K562 (cell line): ENCODE results near the gene COMMD10. TPM values are rescaled to one million over a fixed set of nuclear protein-coding genes. Genes with fewer than 3 reads are reported as not detected.

ENCODE experiments used
- C11orf30 ChIP-seq: fragments of 450-650 bp; IDR thresholded peaks from 2 replicates; pipeline ENCODE4 v1.6.1; 2016; ENCODE audit warnings: low read depth, mild to moderate bottlenecking
- CBFA2T3 ChIP-seq: fragments of 450-650 bp; IDR thresholded peaks from 2 replicates; pipeline ENCODE4 v1.6.1; 2017
- CHD1 ChIP-seq: fragments of 200-600 bp; sonication (generic); IDR thresholded peaks from one replicate; pipeline ENCODE4 v1.6.1; 2012; ENCODE audit warnings: mild to moderate bottlenecking, moderate library complexity, low read length, inconsistent platforms
- DMBX1 ChIP-seq: fragments of 250-450 bp; sonication (Bioruptor Pico); IDR thresholded peaks from 2 replicates; pipeline ENCODE4 v1.8.0; 2022; ENCODE audit warnings: inconsistent platforms, mild to moderate bottlenecking, moderate library complexity, borderline replicate concordance
- FOXA3 ChIP-seq, 2 experiments: fragments of 450-650 bp in 1 of 2; sonication (generic) in 1 of 2; formaldehyde crosslinking; IDR thresholded peaks in 1 of 2; conservative IDR thresholded peaks in 1 of 2; 2 replicates each; pipeline versions ENCODE4 v1.4.0 to v1.8.0; 2020 to 2022; ENCODE audit warnings: mild to moderate bottlenecking in 2 of 2, missing genetic modification reagents in 1 of 2
- GATAD2B ChIP-seq: fragments of 450-650 bp; IDR thresholded peaks from 2 replicates; pipeline ENCODE4 v1.6.1; 2017; ENCODE audit warnings: mild to moderate bottlenecking, borderline replicate concordance
- HDAC2 ChIP-seq: fragments of 450-650 bp; IDR thresholded peaks from 2 replicates; pipeline ENCODE4 v1.6.1; 2016; ENCODE audit warnings: mild to moderate bottlenecking
- IFI16 ChIP-seq: fragments of 250-450 bp; sonication (Bioruptor Pico); IDR thresholded peaks from 2 replicates; pipeline ENCODE4 v2.1.2; 2022; ENCODE audit warnings: mild to moderate bottlenecking, inconsistent platforms
- IRF2 ChIP-seq: sonication (generic); formaldehyde crosslinking; IDR thresholded peaks from 2 replicates; pipeline ENCODE4 v1.8.1; 2022; ENCODE audit warnings: mild to moderate bottlenecking, missing genetic modification reagents
- KDM5B ChIP-seq: fragments of 200-600 bp; sonication (generic); IDR thresholded peaks from 2 replicates; pipeline ENCODE4 v1.6.1; 2012; ENCODE audit warnings: low read depth, mild to moderate bottlenecking, moderate library complexity, low read length, control low read depth, inconsistent platforms; ENCODE audit not compliant: insufficient replicate concordance
- KLF10 ChIP-seq: fragments of 250-450 bp; sonication (Bioruptor Pico); IDR thresholded peaks from 2 replicates; pipeline ENCODE4 v1.6.1; 2021; ENCODE audit warnings: matching md5 sums
- KLF6 ChIP-seq: fragments of 250-450 bp; sonication (Bioruptor Pico); IDR thresholded peaks from 2 replicates; pipeline ENCODE4 v1.4.0; 2020; ENCODE audit warnings: mild to moderate bottlenecking, moderate library complexity, borderline replicate concordance
- MTA2 ChIP-seq: fragments of 450-650 bp; IDR thresholded peaks from 2 replicates; pipeline ENCODE4 v1.6.1; 2016; ENCODE audit warnings: low read depth
- NONO ChIP-seq, 2 experiments: fragments of 200-400 bp in 1 of 2; fragments of 450-650 bp in 1 of 2; formaldehyde crosslinking in 1 of 2; IDR thresholded peaks; 2 replicates each; pipeline ENCODE4 v1.6.1; 2017; ENCODE audit warnings: low read depth in 2 of 2, mild to moderate bottlenecking in 2 of 2, moderate library complexity in 2 of 2, low read length in 1 of 2
- POLR2G ChIP-seq: fragments of 200-400 bp; formaldehyde crosslinking; IDR thresholded peaks from 2 replicates; pipeline ENCODE4 v1.6.1; 2017; ENCODE audit warnings: low read depth, mild to moderate bottlenecking, antibody characterized with exemption, low read length, moderate library complexity
- PRPF4 ChIP-seq: fragments of 200-400 bp; formaldehyde crosslinking; IDR thresholded peaks from one replicate; pipeline ENCODE4 v1.6.1; 2017; ENCODE audit warnings: low read length, low read depth, mild to moderate bottlenecking; ENCODE audit not compliant: insufficient read depth, poor library complexity, severe bottlenecking
- RBM17 ChIP-seq: fragments of 200-400 bp; formaldehyde crosslinking; IDR thresholded peaks from 2 replicates; pipeline ENCODE4 v1.6.1; 2017; ENCODE audit warnings: low read depth, mild to moderate bottlenecking, low read length, borderline replicate concordance
- SMAD3 ChIP-seq: fragments of 450-650 bp; formaldehyde crosslinking; conservative IDR thresholded peaks from 2 replicates; pipeline ENCODE4 v1.4.0; 2020; ENCODE audit warnings: mild to moderate bottlenecking
- TEAD4 ChIP-seq, 2 experiments: sonication (generic) in 1 of 2; formaldehyde crosslinking in 1 of 2; IDR thresholded peaks; 2 replicates each; pipeline versions ENCODE4 v1.6.1 to v1.8.0; 2012 to 2022; ENCODE audit warnings: borderline replicate concordance in 1 of 2, inconsistent platforms in 1 of 2, low read length in 1 of 2, mild to moderate bottlenecking in 1 of 2, missing genetic modification reagents in 1 of 2
- THRAP3 ChIP-seq: fragments of 450-650 bp; IDR thresholded peaks from 2 replicates; pipeline ENCODE4 v1.6.1; 2016; ENCODE audit warnings: mild to moderate bottlenecking, inconsistent platforms, borderline replicate concordance
- U2AF2 ChIP-seq: fragments of 200-400 bp; formaldehyde crosslinking; optimal IDR thresholded peaks from 2 replicates; pipeline ENCODE3; 2017; ENCODE audit warnings: low read depth, mild to moderate bottlenecking, low read length
- WHSC1 ChIP-seq: IDR thresholded peaks from one replicate; pipeline ENCODE4 v1.6.1; 2012; ENCODE audit warnings: low read length, control low read depth, inconsistent platforms
- ZC3H8 ChIP-seq: fragments of 450-650 bp; IDR thresholded peaks from 2 replicates; pipeline ENCODE4 v1.6.1; 2017
- ZNF146 ChIP-seq: IDR thresholded peaks from one replicate; pipeline ENCODE4 v1.6.1; 2018; ENCODE audit warnings: missing compliant biosample characterization; ENCODE audit not compliant: unreplicated experiment
- ZNF224 ChIP-seq: sonication (generic); formaldehyde crosslinking; IDR thresholded peaks from 2 replicates; pipeline ENCODE4 v1.8.0; 2022; ENCODE audit warnings: mild to moderate bottlenecking, missing genetic modification reagents
- ZNF41 ChIP-seq: fragments of 250-450 bp; sonication (Bioruptor Pico); conservative IDR thresholded peaks from 2 replicates; pipeline ENCODE4 v1.4.0; 2020; ENCODE audit warnings: mild to moderate bottlenecking
- polyA plus RNA-seq, 8 experiments: library from polyadenylated mRNA; depleted of rRNA in 4 of 8; stranded (reverse) in 5 of 8; unstranded in 3 of 8; fragments of >200 nt; fragmentation: Nextera tagmentation in 2 of 8; fragmentation: Illumina TruSeq in 1 of 8; extraction: Ambion mirVana in 2 of 8; extraction: Trizol in 1 of 8; gene quantifications; 2 replicates each; pipeline versions ENCODE4 v1.2.1 to v1.2.3, GENCODE V29; 2011 to 2014; ENCODE audit warnings: inconsistent platforms in 1 of 8, missing spikeins in 1 of 8
- total RNA-seq, 7 experiments: library from RNA; depleted of rRNA in 6 of 7; stranded (reverse); fragments of >200 nt in 6 of 7; fragmentation: Illumina TruSeq in 2 of 7; extraction: Trizol in 2 of 7; gene quantifications; 2 replicates each; pipeline versions ENCODE4 v1.2.1 to v1.2.3, GENCODE V29; 2011 to 2021; ENCODE audit warnings: low replicate concordance in 1 of 7
- TF ChIP-seq, protein P1 (sequence below): fragments of 250-450 bp; sonication (Bioruptor Pico); IDR thresholded peaks from 2 replicates; pipeline ENCODE4 v1.5.0; 2020; ENCODE audit warnings: mild to moderate bottlenecking
- TF ChIP-seq, protein P2 (sequence below): fragments of 450-650 bp; formaldehyde crosslinking; IDR thresholded peaks from 2 replicates; pipeline ENCODE4 v1.4.0; 2022; ENCODE audit warnings: missing genetic modification characterization

The COMMD10 gene
- total and polyA plus RNA-seq, 9 of the 15 experiments (the other 6 are each of a cell fraction or from before 2014, with no cell fraction given) = 17.9 to 101 (median 28.0) TPM

DNA sequence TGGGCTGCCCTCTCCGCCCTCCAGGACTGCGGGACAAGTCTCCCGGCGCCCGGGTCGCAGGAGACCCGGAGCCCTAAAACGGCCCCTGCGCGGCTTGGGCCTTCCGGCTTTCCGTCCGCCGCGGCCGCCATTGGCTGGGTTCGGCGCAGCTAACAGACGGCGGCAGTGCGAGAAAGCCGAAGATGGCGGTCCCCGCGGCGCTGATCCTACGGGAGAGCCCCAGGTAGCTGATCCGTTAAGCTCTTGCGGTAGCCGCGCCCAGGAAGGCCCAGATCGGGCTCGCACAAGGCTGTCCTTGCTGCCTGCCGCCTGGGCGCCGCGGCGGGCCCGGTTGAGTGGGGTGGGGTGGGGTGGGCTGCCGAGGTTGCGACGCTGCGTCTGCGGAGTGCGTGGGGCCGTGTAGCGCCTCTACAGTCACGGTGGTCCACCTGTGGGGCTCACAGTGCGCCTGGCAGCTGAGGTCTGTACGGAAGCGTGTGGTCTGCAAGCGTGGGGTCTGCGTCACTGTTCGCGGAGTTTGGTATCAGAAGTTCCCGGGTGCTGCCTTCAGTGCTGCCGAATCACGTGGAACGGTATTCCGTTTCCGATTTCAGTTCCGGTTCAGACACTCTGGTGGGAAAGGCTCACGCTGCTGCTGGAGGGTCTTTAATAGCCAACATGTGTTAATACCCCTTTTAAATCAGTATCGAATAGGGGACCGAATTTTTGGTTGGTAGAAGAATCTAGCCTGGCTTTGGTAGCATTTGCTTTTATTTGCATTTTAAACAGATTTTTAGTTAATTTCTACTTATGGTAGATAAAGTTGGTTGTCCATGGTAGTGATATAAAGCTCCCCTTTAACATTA is at the start of gene COMMD10 (continued):
- TF ChIP-seq FOXA3 (CRISPR knock-in tag; conservative IDR thresholded peaks at IDR 0.05 in 1 of 2, IDR thresholded peaks at IDR 0.05 in 1 of 2) = no peak
- peak; percentile 64; the same call in 1 of the 2 replicates for TF ChIP-seq HDAC2
- TF ChIP-seq PRPF4 = no peak
- TF ChIP-seq U2AF2 = no peak
- TF ChIP-seq POLR2G = peak; percentile 91
- TF ChIP-seq IFI16 (CRISPR knock-in tag) = no peak
- no peak; the same call in 1 of the 2 replicates for TF ChIP-seq GATAD2B
- TF ChIP-seq, protein P1, sequence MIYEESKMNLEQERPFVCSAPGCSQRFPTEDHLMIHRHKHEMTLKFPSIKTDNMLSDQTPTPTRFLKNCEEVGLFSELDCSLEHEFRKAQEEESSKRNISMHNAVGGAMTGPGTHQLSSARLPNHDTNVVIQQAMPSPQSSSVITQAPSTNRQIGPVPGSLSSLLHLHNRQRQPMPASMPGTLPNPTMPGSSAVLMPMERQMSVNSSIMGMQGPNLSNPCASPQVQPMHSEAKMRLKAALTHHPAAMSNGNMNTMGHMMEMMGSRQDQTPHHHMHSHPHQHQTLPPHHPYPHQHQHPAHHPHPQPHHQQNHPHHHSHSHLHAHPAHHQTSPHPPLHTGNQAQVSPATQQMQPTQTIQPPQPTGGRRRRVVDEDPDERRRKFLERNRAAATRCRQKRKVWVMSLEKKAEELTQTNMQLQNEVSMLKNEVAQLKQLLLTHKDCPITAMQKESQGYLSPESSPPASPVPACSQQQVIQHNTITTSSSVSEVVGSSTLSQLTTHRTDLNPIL = no peak
- TF ChIP-seq MTA2 = no peak
- TF ChIP-seq KDM5B = peak; percentile 93
- TF ChIP-seq KLF10 (CRISPR knock-in tag) = no peak
- no peak for TF ChIP-seq RBM17
- no peak for TF ChIP-seq DMBX1 (CRISPR knock-in tag)
- TF ChIP-seq THRAP3 = no peak
- no peak for TF ChIP-seq WHSC1
- peak; percentile 72 for TF ChIP-seq C11orf30
- TF ChIP-seq CBFA2T3 = peak; percentile 39; the same call in 1 of the 2 replicates
- no peak for TF ChIP-seq NONO (IDR thresholded peaks at IDR 0.05; ENCODE audit: low read depth in 2 of 2, low read length in 1 of 2)
- TF ChIP-seq ZNF224 (CRISPR knock-in tag) = no peak
- TF ChIP-seq CHD1 = peak; percentile 28
- no peak for TF ChIP-seq SMAD3 (CRISPR knock-in tag)
- TF ChIP-seq TEAD4 (IDR thresholded peaks at IDR 0.05; ENCODE audit: low read length) = no peak
- no peak for TF ChIP-seq TEAD4 (CRISPR knock-in tag; IDR thresholded peaks at IDR 0.05; ENCODE audit: borderline replicate concordance)
- TF ChIP-seq IRF2 (CRISPR knock-in tag) = no peak
- TF ChIP-seq, protein P2, sequence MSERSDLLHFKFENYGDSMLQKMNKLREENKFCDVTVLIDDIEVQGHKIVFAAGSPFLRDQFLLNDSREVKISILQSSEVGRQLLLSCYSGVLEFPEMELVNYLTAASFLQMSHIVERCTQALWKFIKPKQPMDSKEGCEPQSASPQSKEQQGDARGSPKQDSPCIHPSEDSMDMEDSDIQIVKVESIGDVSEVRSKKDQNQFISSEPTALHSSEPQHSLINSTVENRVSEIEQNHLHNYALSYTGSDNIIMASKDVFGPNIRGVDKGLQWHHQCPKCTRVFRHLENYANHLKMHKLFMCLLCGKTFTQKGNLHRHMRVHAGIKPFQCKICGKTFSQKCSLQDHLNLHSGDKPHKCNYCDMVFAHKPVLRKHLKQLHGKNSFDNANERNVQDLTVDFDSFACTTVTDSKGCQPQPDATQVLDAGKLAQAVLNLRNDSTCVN = no peak
- TF ChIP-seq ZNF41 (CRISPR knock-in tag) = no peak
- no peak for TF ChIP-seq KLF6
- TF ChIP-seq ZNF146 (CRISPR knock-in tag) = no peak
- TF ChIP-seq ZC3H8 = no peak
